HG03460 (cell line): Measurements from ENCODE around the gene DMRTA1.
"Not testable (repeated sequence)": the region's sequence is repeated elsewhere in the genome, so short reads cannot be mapped to it uniquely, and the experiment has no call there.

Experiments
- ATAC-seq: cut with Tn5 transposase; IDR thresholded peaks from one replicate; pipeline ENCODE4 v1.9.1; 2021; ENCODE audit not compliant: unreplicated experiment

The DMRTA1 gene

GRCh38 chr9:22455181-22455580, 8.6 kb downstream of the DMRTA1 start:
- no peak for ATAC-seq

- no peak for ATAC-seq
Observed at GRCh38 chr9:22457448-22457847, 10.8 kb downstream of the DMRTA1 start.

GRCh38 chr9:22463205-22463604, 16.6 kb downstream of the DMRTA1 start:
- ATAC-seq: no peak

DNA sequence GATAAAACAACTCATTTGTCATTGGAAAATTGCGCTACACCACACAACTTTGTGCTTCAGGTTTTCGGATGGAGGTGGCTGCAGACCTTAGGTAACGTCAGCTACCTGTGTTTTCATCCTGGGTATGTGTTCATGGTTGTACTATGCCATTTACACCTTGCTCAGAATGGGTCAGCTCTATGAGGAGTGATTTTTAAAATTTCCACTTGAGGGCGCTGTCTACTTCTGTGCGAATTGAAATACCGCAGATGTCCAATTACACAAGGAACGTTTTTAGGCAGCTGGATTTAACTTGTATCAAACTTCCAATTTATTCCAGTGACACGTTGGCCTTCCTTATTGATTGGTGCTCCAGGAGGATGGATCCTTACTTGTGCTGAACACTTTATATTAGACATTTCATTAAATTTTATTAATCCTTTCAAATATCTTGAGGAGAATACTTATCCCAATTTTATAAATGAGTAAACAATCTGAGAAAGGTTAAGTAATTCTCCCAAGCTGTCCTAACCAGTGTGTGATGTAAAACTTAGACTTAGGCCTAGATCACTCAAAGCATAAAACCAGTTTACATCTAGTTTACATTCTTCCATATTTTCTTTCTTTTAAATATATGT, 23.4 kb downstream of the DMRTA1 start:
- no peak for ATAC-seq

DNA sequence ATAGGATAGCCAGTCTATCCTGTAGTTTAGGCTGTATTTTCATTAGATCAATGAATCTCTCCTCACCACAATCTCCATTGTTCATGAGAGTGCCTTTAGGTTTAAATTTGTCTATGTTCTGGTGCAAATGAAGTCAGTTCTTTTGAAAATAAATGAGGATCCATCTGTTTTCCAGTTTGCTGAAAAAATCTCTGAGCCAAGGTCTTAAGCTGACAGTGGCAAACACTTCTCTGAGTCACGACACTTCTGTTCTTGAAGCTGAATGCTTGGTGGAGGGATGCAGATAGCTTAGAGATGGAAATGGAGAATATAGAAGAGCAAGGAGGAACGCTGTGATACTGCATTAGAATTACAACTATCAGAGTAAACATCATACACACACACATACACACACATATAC, 34.9 kb downstream of the DMRTA1 start:
- no peak for ATAC-seq

DNA sequence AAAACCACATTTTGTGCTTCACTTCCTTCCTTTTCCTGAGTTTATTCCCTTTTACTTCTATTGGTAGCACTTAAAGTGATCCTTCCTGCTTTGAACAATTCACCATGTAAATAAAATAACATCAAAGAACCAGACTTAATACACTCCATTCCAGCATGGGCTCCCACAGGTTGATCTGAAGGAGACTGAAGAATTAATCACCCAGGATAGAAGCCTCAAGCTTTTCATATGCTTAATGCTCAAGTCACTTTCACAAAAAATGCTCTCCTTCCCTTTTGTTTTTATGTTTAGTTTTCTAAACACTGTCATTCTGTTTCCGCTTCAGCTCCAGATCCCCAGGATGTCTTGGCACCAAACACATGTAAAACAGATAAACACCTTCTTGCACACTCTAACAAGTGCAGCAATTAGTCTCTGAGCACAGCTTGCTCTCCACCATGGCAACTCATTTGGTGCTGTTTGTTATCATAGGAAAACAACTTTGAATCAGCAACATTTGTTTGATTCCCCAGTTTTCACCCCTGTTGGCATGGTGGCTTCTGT, 37.0 kb downstream of the DMRTA1 start:
- no peak for ATAC-seq

DNA sequence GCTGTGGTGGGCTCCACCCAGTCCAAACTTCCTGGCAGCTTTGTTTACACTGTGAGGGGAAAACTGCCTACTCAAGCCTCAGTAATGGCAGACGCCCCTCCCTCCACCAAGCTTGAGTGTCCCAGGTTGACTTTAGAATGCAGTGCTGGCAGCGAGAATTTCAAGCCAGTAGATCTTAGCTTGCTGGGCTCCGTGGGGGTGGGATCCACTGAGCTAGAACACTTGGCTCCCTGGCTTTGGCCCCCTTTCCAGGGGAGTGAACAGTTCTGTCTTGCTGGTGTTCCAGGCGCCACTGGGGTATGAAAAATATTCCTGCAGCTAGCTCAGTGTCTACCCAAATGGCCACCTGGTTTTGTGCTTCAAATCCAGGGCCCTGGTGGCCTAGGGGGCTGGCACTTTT, 49.6 kb downstream of the DMRTA1 start:
- ATAC-seq: not testable (repeated sequence)
